HS-5 (cell line): ENCODE results near the gene KIAA1217.
A peak's percentile ranks its signal among the peaks of the same experiment; 100 is the strongest.

Experiments
- DNase-seq: peaks from one replicate; pipeline ENCODE4 v3.0.0-alpha.2; 2012; ENCODE audit warnings: low read depth

KIAA1217 gene

GRCh38 chr10:24371396-24371795, 162.5 kb downstream of the KIAA1217 start:
- DNase-seq = no peak

GRCh38 chr10:24374134-24374915, 165.4 kb downstream of the KIAA1217 start:
- peak; percentile 18 for DNase-seq

GRCh38 chr10:24375510-24375909, 166.6 kb downstream of the KIAA1217 start:
- no peak for DNase-seq

- DNase-seq = no peak
Measured at GRCh38 chr10:24376731-24377130, 167.8 kb downstream of the KIAA1217 start.

GRCh38 chr10:24378126-24378920, 169.4 kb downstream of the KIAA1217 start:
- DNase-seq = no peak

- DNase-seq = no peak
Measured at GRCh38 chr10:24381235-24382010, 172.5 kb downstream of the KIAA1217 start.

- DNase-seq = no peak
Measured at GRCh38 chr10:24382045-24382444, 173.1 kb downstream of the KIAA1217 start.

- DNase-seq = no peak
Measured at GRCh38 chr10:24382596-24382978, 173.6 kb downstream of the KIAA1217 start.

- no peak for DNase-seq
Measured at GRCh38 chr10:24382979-24383663, 174.2 kb downstream of the KIAA1217 start.

- DNase-seq = peak; percentile 58
Measured at GRCh38 chr10:24383681-24384106, 174.8 kb downstream of the KIAA1217 start.

- no peak for DNase-seq
Measured at GRCh38 chr10:24384954-24385353, 176.0 kb downstream of the KIAA1217 start.

GRCh38 chr10:24385776-24386175, 176.8 kb downstream of the KIAA1217 start:
- DNase-seq = no peak

- DNase-seq = no peak
Measured at GRCh38 chr10:24390146-24390700, 181.3 kb downstream of the KIAA1217 start.

GRCh38 chr10:24390746-24391145, 181.8 kb downstream of the KIAA1217 start:
- DNase-seq = no peak

GRCh38 chr10:24393201-24393600, 184.3 kb downstream of the KIAA1217 start:
- DNase-seq = no peak

GRCh38 chr10:24394461-24395190, 185.7 kb downstream of the KIAA1217 start:
- no peak for DNase-seq

GRCh38 chr10:24396396-24396795, 187.5 kb downstream of the KIAA1217 start:
- DNase-seq = no peak

GRCh38 chr10:24397662-24398061, 188.7 kb downstream of the KIAA1217 start:
- DNase-seq = no peak

GRCh38 chr10:24404567-24404966, 195.6 kb downstream of the KIAA1217 start:
- no peak for DNase-seq

GRCh38 chr10:24405635-24406034, 196.7 kb downstream of the KIAA1217 start:
- DNase-seq = no peak
